ENCODE results near the gene OVCA2. TPM values are rescaled to one million over a fixed set of nuclear protein-coding genes. Genes with fewer than 3 reads are reported as not detected.

Gene OVCA2
- total and polyA plus RNA-seq, 2 donors from 2014 or later, result 22.9 to 63.6 TPM

DNA sequence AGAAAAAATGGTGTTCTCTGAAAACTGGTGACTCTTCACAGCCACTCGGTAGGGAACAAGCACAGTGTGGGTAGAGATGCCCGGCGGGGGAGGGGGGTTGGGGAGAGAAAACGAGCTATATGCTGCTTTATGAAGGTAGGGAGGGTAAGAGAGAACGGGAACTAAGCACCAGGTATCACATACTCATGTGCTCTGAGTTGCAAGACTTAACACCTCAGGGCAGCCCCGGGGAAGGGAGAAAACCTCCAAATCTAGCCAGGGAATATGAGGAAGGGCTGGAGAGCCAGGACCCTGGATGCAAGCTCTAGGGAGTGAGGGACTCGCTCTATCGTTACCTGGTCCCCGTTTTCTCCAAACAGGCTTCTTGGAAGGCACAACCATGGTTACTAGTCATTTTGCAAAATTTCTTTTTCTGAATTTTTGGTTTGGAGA, 48.4 kb downstream of the OVCA2 start:
- Histone ChIP-seq H3K9me3 (ENCODE audit: control insufficient read depth in 2 of 3, insufficient read depth in 1 of 3, low read length in 3 of 3) (no peaks in the 10 kb centered on the region), H3K4me3 (ENCODE audit: low read length in 3 of 3) (no peak overlapping the region), H3K27me3 (ENCODE audit: control insufficient read depth, insufficient read depth, low read length) (no peaks in the 10 kb centered on the region), H3K4me1 (ENCODE audit: control insufficient read depth in 2 of 3, insufficient read depth in 2 of 3, low read depth in 1 of 3, low read length in 3 of 3) (peaks cover 8 to 53% (median 13%) of the 10 kb centered on the region in 3 donors), H3K9ac (ENCODE audit: low read length in 3 of 3) (no peak overlapping the region), H3K36me3 (ENCODE audit: control insufficient read depth in 2 of 3, insufficient read depth in 3 of 3, low read length in 3 of 3) (peaks cover 0 to 4% (median 0%) of the 10 kb centered on the region in 3 donors), H3K27ac (ENCODE audit: low read depth in 2 of 2, low read length in 2 of 2) (peak overlapping the region in 1 of 2 donors; percentile 89)
- intact Hi-C loops (cut with DNase I), result no loop called here
- TF ChIP-seq CTCF (IDR thresholded peaks at IDR 0.05; ENCODE audit: borderline replicate concordance, extremely low read depth, insufficient read depth), result no peak
- DNase-seq, result peak in 1 of 5 donors; percentile 29
- no peak for FAIRE-seq

DNA sequence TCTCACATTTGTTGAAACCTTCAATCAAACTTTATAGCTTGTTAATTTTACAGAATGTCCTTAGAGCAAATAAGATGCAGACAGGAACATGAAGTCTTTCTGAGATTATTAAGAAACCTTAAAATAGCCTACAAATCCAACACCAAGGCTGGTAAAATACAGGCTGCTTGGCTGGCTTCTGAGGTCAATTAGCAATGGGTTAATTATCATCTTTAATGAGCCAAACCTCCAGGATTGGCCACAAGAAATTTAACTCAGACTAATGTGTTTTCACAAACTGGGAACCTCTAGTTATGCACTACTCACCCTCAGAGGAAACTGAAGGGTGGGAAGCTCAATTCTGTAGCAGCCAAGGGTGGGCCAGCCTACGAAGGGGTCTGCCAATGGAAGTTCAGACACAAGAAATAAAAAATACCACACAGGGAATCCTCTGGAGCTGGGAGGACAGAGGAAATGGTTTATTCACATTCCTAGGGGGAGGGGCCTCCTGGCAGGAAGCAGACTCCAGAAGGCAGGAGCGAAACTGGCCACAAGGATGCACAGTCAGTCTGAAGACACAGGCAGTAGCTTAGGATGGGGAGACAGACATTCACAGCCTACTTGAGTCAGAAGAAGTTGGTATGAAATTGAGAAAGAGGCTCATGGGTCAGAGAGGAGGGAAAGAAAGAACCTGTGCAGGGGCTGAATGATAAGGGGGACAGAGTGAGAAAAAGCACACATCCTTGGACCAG, 49.1 kb downstream of the OVCA2 start:
- intact Hi-C loops (cut with DNase I), result no loop called here
- DNase-seq (peak in 4 of 5 donors; percentile 79 to 95 (median 83)), FAIRE-seq (no peak)
- Histone ChIP-seq H3K27ac (ENCODE audit: low read depth in 2 of 2, low read length in 2 of 2) (peak overlapping the region; percentile 18 to 59), H3K9ac (ENCODE audit: low read length in 3 of 3) (no peak overlapping the region), H3K27me3 (ENCODE audit: control insufficient read depth, insufficient read depth, low read length) (no peaks in the 10 kb centered on the region), H3K36me3 (ENCODE audit: control insufficient read depth in 2 of 3, insufficient read depth in 3 of 3, low read length in 3 of 3) (peaks cover 0 to 4% (median 0%) of the 10 kb centered on the region in 3 donors), H3K4me1 (ENCODE audit: control insufficient read depth in 2 of 3, insufficient read depth in 2 of 3, low read depth in 1 of 3, low read length in 3 of 3) (peaks cover 6 to 48% (median 13%) of the 10 kb centered on the region in 3 donors), H3K4me3 (ENCODE audit: low read length in 3 of 3) (no peak overlapping the region), H3K9me3 (ENCODE audit: control insufficient read depth in 2 of 3, insufficient read depth in 1 of 3, low read length in 3 of 3) (no peaks in the 10 kb centered on the region)
- TF ChIP-seq CTCF (IDR thresholded peaks at IDR 0.05; ENCODE audit: borderline replicate concordance, extremely low read depth, insufficient read depth), result peak; percentile 3

DNA sequence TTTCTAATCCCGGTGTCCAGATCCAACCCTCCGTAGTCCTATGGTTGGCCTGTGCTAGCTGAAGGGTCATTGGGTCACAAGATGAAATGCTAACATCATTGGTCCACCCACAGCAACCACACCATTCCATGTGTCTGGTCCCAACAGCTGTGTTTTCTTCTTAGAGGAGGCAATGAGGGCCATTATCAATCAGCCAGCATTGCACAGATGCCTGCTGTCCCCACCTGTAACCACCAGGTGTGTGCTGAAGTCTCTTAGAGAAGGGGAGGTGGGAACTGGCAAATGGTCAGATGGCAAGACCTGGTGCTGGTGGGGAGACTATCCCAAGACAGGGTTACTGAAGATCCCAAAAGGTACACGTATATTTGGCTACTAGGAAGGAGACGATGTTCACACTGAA, 50.4 kb downstream of the OVCA2 start:
- Histone ChIP-seq H3K27me3 (ENCODE audit: control insufficient read depth, insufficient read depth, low read length) (no peaks in the 10 kb centered on the region), H3K4me3 (ENCODE audit: low read length in 3 of 3) (no peak overlapping the region), H3K4me1 (ENCODE audit: control insufficient read depth in 2 of 3, insufficient read depth in 2 of 3, low read depth in 1 of 3, low read length in 3 of 3) (peaks cover 6 to 41% (median 13%) of the 10 kb centered on the region in 3 donors), H3K9ac (ENCODE audit: low read length in 3 of 3) (peak overlapping the region in 1 of 3 donors; percentile 23), H3K27ac (ENCODE audit: low read depth in 2 of 2, low read length in 2 of 2) (no peak overlapping the region), H3K9me3 (ENCODE audit: control insufficient read depth in 2 of 3, insufficient read depth in 1 of 3, low read length in 3 of 3) (no peaks in the 10 kb centered on the region), H3K36me3 (ENCODE audit: control insufficient read depth in 2 of 3, insufficient read depth in 3 of 3, low read length in 3 of 3) (no peaks in the 10 kb centered on the region)
- no peak for FAIRE-seq
- DNase-seq, result no peak
- intact Hi-C loops (cut with DNase I), result no loop called here
- TF ChIP-seq CTCF (IDR thresholded peaks at IDR 0.05; ENCODE audit: borderline replicate concordance, extremely low read depth, insufficient read depth), result no peak

Small RNAs within 50 kb of the gene (microRNA-seq; reads per million reads assigned to microRNA genes)
- gene MIR132 (1,435 reads per million, percentile 81 among the genes with 10 or more reads in this experiment), gene MIR212 (57.8 reads per million, percentile 44 among the genes with 10 or more reads in this experiment)

Other genes starting within 250 kb of the OVCA2 start
- gene SMYD4, start 212.1 kb upstream of the OVCA2 start, total RNA-seq, result 12.2 TPM
- 3.4 TPM for gene SMYD4, start 212.1 kb upstream of the OVCA2 start, polyA plus RNA-seq (ENCODE audit: insufficient read depth, low read depth, low replicate concordance)
- gene RPA1, start 212.0 kb upstream of the OVCA2 start, total RNA-seq, result 89.0 TPM
- 26.1 TPM for gene RPA1, start 212.0 kb upstream of the OVCA2 start, polyA plus RNA-seq (ENCODE audit: insufficient read depth, low read depth, low replicate concordance)
- 10.7 TPM for gene RTN4RL1, start 16.7 kb upstream of the OVCA2 start, total RNA-seq
- 2.0 TPM for gene RTN4RL1, start 16.7 kb upstream of the OVCA2 start, polyA plus RNA-seq (ENCODE audit: insufficient read depth, low read depth, low replicate concordance)
- gene DPH1, start 11.9 kb upstream of the OVCA2 start, total RNA-seq, result 49.4 TPM
- 23.3 TPM for gene DPH1, start 11.9 kb upstream of the OVCA2 start, polyA plus RNA-seq (ENCODE audit: insufficient read depth, low read depth, low replicate concordance)
- gene HIC1, start 13.1 kb downstream of the OVCA2 start, total RNA-seq, result 13.0 TPM
- gene HIC1, start 13.1 kb downstream of the OVCA2 start, polyA plus RNA-seq (ENCODE audit: insufficient read depth, low read depth, low replicate concordance), result 2.7 TPM